Activated CD4-positive, alpha-beta memory T cell treated with anti-CD3 and anti-CD28 coated beads for 36 hours (primary cell): ENCODE data around the gene CHMP2A. TPM values are rescaled to one million over a fixed set of nuclear protein-coding genes. Genes with fewer than 3 reads are reported as not detected.
A peak's percentile ranks its signal among the peaks of the same experiment; 100 is the strongest.

ENCODE experiments used
- CTCF ChIA-PET: fragments of 350-600 bp; sonication (Branson Sonifier 250); formaldehyde crosslinking; loops from one replicate; lab custom pipeline; 2021; ENCODE audit warnings: antibody characterized with exemption, inconsistent platforms; lab: Charles Lee
- POLR2A ChIA-PET: fragments of 350-600 bp; sonication (Branson Sonifier 250); formaldehyde crosslinking; loops from one replicate; lab custom pipeline; 2021; ENCODE audit warnings: antibody characterized with exemption; lab: Charles Lee
- DNase-seq: peaks from one replicate; pipeline ENCODE4 v3.0.0-alpha.2; 2020
- H3K27ac Mint-ChIP-seq: one replicate; pipeline ENCODE4 v1.8.0; 2021; ENCODE audit warnings: mixed read lengths
- H3K27me3 Mint-ChIP-seq: one replicate; pipeline ENCODE4 v1.8.0; 2021; ENCODE audit warnings: mixed read lengths
- H3K36me3 Mint-ChIP-seq: one replicate; pipeline ENCODE4 v1.8.0; 2021; ENCODE audit warnings: mixed read lengths
- H3K4me1 Mint-ChIP-seq: one replicate; pipeline ENCODE4 v1.8.0; 2021; ENCODE audit warnings: low read depth, mixed read lengths
- H3K4me3 Mint-ChIP-seq: one replicate; pipeline ENCODE4 v1.8.0; 2021; ENCODE audit warnings: mild to moderate bottlenecking, mixed read lengths
- H3K9me3 Mint-ChIP-seq: one replicate; pipeline ENCODE4 v1.8.0; 2021; ENCODE audit warnings: mixed read lengths
- intact Hi-C: fragments of 100-400 bp; cut with micrococcal nuclease; formaldehyde crosslinking; loops from one replicate; pipeline ENCODE4 v1.15.1; 2023
- total RNA-seq, 2 experiments: library from RNA; stranded (reverse); gene quantifications; one replicate each; pipeline ENCODE4 v1.2.3, GENCODE V29; 2021

CHMP2A gene
- total RNA-seq = 100 to 1,000 TPM; 120 to 122 TPM

- CTCF ChIA-PET = interaction anchor here (1.2 to 3.0 kb wide), 4 partner anchors 11 to 41 kb away, joined by 6 to 26 read pairs (median 9); partner anchors contain the start of genes TRIM28 and ZBTB45
- Mint-ChIP-seq H3K4me1 (peaks cover 44% of the 10 kb centered on the region), H3K4me3 (peak within 1 kb of the TSS; percentile 99), H3K9me3 (no peaks in the 10 kb centered on the region), H3K27ac (peak within 1 kb of the TSS; percentile 98), H3K36me3 (peaks cover 57% of the 10 kb centered on the region), H3K27me3 (no peaks in the 10 kb centered on the region)
- POLR2A ChIA-PET = interaction anchor here (0.6 to 2.7 kb wide), 10 partner anchors 9 to 192 kb away, joined by 3 to 41 read pairs (median 4); partner anchors contain the start of genes MZF1, TRIM28, ZBTB45 and ZNF837
- peak; percentile 99 for DNase-seq
- intact Hi-C loops = loop anchor here (1.0 kb wide), 3 partner anchors 10 to 55 kb away; partner anchors contain the start of genes MZF1 and TRIM28
These were observed at the start of gene CHMP2A for GRCh38 chr19:58554494-58555368. TSS of gene CHMP2A (minus strand) at chr19:58555105. CDS start at chr19:58554212, 893 bp downstream.

- Mint-ChIP-seq H3K4me1 (peaks cover 3% of the 10 kb centered on the region), H3K27ac (no peak overlapping the region)
These were observed 31.3 kb upstream of the CHMP2A start for GRCh38 chr19:58586133-58586765.

GRCh38 chr19:58585442-58586132 lies 30.7 kb upstream of the CHMP2A start:
- POLR2A ChIA-PET = no interaction called here
- no peak overlapping the region for H3K4me3 Mint-ChIP-seq
- CTCF ChIA-PET = no interaction called here
- peaks cover 10% of the 10 kb centered on the region for H3K4me1 Mint-ChIP-seq
- H3K27ac Mint-ChIP-seq = no peak overlapping the region
- intact Hi-C loops = no loop called here
- H3K9me3 Mint-ChIP-seq = no peaks in the 10 kb centered on the region
- H3K27me3 Mint-ChIP-seq = no peaks in the 10 kb centered on the region
- H3K36me3 Mint-ChIP-seq = peaks cover 13% of the 10 kb centered on the region
- no peak for DNase-seq

More at GRCh38 chr19:58586133-58586765, 31.3 kb upstream of the CHMP2A start:
- Mint-ChIP-seq H3K36me3 (peaks cover 12% of the 10 kb centered on the region), H3K27me3 (no peaks in the 10 kb centered on the region), H3K4me3 (no peak overlapping the region), H3K9me3 (no peaks in the 10 kb centered on the region)
- DNase-seq = no peak
- ChIA-PET CTCF (interaction anchor here (0.9 kb wide), 1 partner anchor 72 kb away, joined by 3 read pairs; no protein-coding TSS in a partner anchor), POLR2A (no interaction called here)
- intact Hi-C loops = no loop called here

GRCh38 chr19:58584498-58585441 lies 29.9 kb upstream of the CHMP2A start:
- Mint-ChIP-seq H3K4me1 (peaks cover 11% of the 10 kb centered on the region), H3K27ac (no peak overlapping the region), H3K27me3 (no peaks in the 10 kb centered on the region), H3K9me3 (no peaks in the 10 kb centered on the region), H3K4me3 (no peak overlapping the region), H3K36me3 (peaks cover 13% of the 10 kb centered on the region)
- no peak for DNase-seq
- CTCF ChIA-PET = interaction anchor here (0.6 kb wide), 1 partner anchor 65 kb away, joined by 3 read pairs; the partner anchor contains the start of gene ZBTB45
- POLR2A ChIA-PET = no interaction called here
- intact Hi-C loops = no loop called here

- ChIA-PET CTCF (interaction anchor here (5.3 kb wide), 1 partner anchor 70 kb away, joined by 43 read pairs; no protein-coding TSS in a partner anchor), POLR2A (no interaction called here)
- Mint-ChIP-seq H3K27me3 (no peaks in the 10 kb centered on the region), H3K9me3 (no peaks in the 10 kb centered on the region), H3K27ac (no peak overlapping the region), H3K4me1 (peaks cover 29% of the 10 kb centered on the region), H3K4me3 (no peak overlapping the region), H3K36me3 (peaks cover 13% of the 10 kb centered on the region)
- no peak for DNase-seq
- intact Hi-C loops = no loop called here
These were observed 28.1 kb upstream of the CHMP2A start for GRCh38 chr19:58582985-58583384.

- POLR2A ChIA-PET = interaction anchor here (0.7 to 1.2 kb wide), 3 partner anchors 26 to 68 kb away, joined by 3 to 10 read pairs (median 3); partner anchors contain the start of gene ZBTB45
These were observed 26.6 kb upstream of the CHMP2A start for GRCh38 chr19:58581227-58582141.

GRCh38 chr19:58579473-58580142 lies 24.7 kb upstream of the CHMP2A start:
- Mint-ChIP-seq H3K36me3 (peaks cover 13% of the 10 kb centered on the region), H3K27me3 (no peaks in the 10 kb centered on the region), H3K4me3 (no peak overlapping the region), H3K27ac (peak overlapping the region; percentile 64), H3K4me1 (peaks cover 41% of the 10 kb centered on the region), H3K9me3 (no peaks in the 10 kb centered on the region)
- intact Hi-C loops = no loop called here
- no peak for DNase-seq
- ChIA-PET CTCF (interaction anchor here (4.4 to 5.3 kb wide), 2 partner anchors 59 to 66 kb away, joined by 43 to 65 read pairs; partner anchors contain the start of gene ZBTB45), POLR2A (interaction anchor here (1.2 to 1.7 kb wide), 2 partner anchors 19 to 60 kb away, joined by 6 to 7 read pairs; partner anchors contain the start of gene ZBTB45)

More at GRCh38 chr19:58581227-58582141, 26.6 kb upstream of the CHMP2A start:
- intact Hi-C loops = loop anchor here (1.0 kb wide), 1 partner anchor 62 kb away; the partner anchor contains the start of gene ZBTB45
- H3K4me3 Mint-ChIP-seq = no peak overlapping the region
- no peaks in the 10 kb centered on the region for H3K27me3 Mint-ChIP-seq
- peak; percentile 96 for DNase-seq
- H3K27ac Mint-ChIP-seq = peak overlapping the region; percentile 78
- CTCF ChIA-PET = interaction anchor here (0.7 to 5.3 kb wide), 11 partner anchors 9 to 175 kb away, joined by 3 to 65 read pairs (median 3); partner anchors contain the start of genes TRIM28 and ZBTB45
- peaks cover 36% of the 10 kb centered on the region for H3K4me1 Mint-ChIP-seq
- H3K36me3 Mint-ChIP-seq = peaks cover 13% of the 10 kb centered on the region
- no peaks in the 10 kb centered on the region for H3K9me3 Mint-ChIP-seq

GRCh38 chr19:58578012-58578925 lies 23.4 kb upstream of the CHMP2A start:
- no peak overlapping the region for H3K4me3 Mint-ChIP-seq
- ChIA-PET POLR2A (interaction anchor here (1.2 to 1.7 kb wide), 2 partner anchors 17 to 59 kb away, joined by 6 to 7 read pairs; partner anchors contain the start of gene ZBTB45), CTCF (interaction anchor here (3.2 to 5.3 kb wide), 3 partner anchors 58 to 65 kb away, joined by 33 to 65 read pairs (median 43); partner anchors contain the start of gene ZBTB45)
- peak; percentile 61 for DNase-seq
- H3K9me3 Mint-ChIP-seq = no peaks in the 10 kb centered on the region
- H3K27me3 Mint-ChIP-seq = no peaks in the 10 kb centered on the region
- peaks cover 13% of the 10 kb centered on the region for H3K36me3 Mint-ChIP-seq
- intact Hi-C loops = no loop called here
- peak overlapping the region; percentile 64 for H3K27ac Mint-ChIP-seq
- peaks cover 52% of the 10 kb centered on the region for H3K4me1 Mint-ChIP-seq
